NCI-H345 treated with DMSO at 0.1 percent for 48 hours (cell line): Measurements from ENCODE around the gene KY.
"Not testable (repeated sequence)": the region's sequence is repeated elsewhere in the genome, so short reads cannot be mapped to it uniquely, and the experiment has no call there.

Source experiments
- DNase-seq: peaks from one replicate; lab custom pipeline; 2025; ENCODE audit not compliant: unreplicated experiment; lab: John Stamatoyannopoulos, UW

Gene KY

DNA sequence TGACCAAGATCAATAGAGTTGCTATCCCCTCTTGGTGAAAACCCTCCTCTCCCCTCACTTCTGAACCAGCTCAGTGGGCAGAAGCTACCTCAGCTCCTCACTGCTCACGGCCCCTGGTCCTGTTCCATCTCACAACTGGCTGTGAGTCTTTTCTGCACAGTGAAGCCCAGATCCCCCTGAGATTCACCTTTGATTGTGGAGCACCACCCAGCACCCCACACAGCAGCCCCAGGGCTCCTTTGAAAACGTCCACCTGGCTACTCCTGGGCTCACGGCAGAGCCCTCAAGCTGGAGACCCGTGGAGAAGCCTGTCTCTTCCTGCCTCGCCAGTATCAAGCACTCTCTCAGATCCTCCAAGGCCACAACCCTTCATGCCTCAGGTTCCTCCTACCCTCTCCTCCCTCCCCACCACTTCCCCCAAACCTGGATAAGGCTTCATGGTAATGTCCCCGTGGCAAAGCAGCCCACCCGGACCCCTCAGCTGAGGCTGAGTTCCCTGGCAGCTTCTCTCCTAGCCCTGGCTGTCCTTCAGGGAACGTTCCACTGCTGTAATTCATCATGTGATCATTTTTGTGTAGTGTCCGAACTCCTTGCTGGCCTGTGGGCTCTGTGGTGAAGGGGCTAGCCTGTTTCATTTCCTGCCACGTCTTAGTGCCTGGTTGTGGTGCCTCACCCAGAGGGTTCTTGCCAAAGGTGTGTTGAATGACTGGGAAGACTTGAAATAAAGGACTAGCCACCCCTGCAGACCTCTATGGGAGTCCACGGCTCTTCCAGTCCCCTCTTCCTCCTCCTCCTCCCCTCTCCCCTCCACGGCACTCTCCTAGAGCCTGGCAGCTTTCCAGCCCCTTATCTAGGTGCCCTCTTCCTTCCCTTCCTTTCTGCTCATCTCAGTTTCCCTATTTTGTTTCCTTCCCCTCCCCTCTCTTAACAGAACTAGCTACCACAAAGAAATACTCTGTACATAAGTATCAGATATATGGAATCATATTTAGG lies 44.5 kb downstream of the KY start:
- DNase-seq, result no peak

DNA sequence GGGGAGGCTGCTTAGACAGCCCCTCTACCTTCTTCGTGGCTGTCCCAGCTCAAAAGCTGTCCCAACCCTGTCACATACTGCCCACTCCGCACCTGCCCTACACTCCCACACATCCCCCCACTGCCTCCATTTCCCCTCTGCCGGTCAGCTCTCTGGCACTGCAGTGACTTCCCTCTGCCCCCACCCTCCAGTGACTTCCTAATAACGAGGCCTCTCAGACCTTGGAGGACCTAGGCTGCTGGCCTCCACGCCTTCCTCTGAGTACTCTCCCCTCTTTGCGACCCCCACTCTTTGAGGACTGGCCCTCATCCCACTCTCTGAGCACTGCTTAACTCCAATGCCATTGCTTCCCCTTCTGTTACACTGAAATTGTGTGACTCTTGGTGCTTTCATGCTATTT lies 45.3 kb downstream of the KY start:
- DNase-seq, result no peak

DNA sequence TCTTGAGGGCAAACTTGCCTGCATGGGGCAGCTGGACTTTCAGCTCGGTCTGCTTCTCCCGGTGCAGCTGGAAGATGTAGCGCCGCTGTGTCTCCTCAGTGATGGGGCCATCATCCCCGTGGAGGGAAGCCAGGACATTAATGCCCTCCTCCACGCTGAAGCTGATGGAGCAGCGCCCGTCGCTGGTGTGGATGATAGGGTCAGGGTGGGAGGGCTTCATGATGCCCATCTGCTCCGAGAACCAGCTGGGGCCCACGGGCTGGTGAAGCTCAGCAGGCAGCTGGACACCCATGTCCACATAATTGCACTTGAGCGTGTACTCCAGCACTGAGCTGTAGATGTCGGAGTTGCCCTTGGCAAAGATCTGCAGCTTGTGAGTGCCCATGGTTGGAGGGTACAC lies 46.9 kb downstream of the KY start:
- no peak for DNase-seq

DNA sequence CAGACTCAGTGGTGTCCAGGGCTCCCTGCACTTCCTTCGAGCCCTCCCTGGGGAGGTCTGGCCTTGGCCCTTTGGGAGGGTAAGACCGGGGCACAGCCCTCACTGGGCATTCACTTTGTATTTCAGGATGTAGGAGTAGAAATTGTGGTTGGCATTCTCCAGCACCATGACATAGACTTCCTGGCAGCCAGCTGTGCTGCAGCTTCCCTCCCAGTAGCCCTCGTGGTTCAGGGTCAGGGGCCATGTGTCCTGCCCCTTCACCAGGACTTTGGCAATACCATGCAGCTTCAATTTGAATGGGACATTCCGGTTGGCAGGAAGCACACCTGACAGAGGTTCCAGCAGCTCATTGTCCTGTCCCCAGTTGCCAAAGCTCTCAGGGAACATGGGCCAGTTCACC lies 47.3 kb downstream of the KY start:
- DNase-seq, result no peak

DNA sequence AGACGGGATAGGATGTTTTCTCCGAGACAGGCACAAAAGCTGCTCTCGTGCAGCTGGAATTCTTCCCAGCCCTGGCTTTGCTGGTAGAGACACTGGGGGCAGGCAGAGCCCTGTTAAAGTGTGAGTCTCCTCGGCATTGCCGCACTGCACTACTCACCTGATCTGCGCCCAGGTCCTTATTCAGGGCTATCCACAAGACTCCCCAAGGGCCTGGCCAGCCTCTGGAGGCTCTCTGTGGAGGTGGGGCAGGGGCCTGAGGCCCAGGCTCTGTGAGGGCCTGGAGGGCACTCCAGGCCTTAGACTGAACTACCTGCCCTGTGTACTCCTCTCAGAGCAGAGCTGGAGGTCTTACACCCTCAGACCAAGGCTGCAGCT lies 48.4 kb downstream of the KY start:
- no peak for DNase-seq

DNA sequence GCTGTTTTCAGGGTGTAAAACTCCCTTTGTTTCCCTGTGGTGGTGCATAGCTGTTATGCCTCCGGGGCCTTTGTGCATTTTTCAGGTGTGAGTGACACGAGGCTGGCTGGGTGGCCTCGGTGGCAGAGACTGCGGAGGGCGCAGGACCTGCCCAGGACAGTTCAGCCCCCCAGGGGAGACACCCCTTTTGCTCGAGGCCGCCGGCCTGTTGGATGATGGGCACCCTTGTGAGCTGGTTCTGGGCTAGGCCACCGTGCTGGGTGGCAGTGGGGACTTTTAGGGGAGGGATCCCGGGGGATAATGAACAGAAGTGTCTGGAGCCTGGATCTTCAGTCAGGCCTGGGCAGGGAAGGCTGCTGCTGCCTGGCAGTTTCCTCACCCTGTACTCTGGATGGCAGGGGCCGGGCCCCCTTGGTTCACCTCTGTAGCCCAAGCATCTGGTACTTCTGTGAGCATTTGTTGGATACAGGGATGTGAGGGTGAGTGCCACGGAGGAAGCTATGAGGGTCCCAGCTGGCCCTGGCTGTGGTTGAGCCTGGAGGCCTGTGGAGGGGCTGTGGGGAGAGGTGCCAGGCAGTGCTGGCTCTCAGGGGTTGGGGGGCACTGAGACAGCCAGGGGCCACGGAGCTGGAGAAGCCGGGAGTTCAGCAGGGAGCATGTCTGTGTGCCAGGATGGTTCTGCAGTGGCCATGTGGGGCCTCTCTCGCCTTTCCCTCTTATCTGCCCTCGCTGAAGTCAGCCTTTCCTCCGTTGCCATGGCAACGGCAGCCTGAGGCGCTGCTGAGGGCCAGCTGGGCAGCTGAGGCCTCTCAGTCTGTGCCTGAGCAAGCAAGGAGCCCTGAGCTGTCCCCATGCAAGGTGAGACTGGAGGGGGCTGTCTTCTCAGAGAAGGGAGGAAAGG lies 49.0 kb downstream of the KY start:
- no peak for DNase-seq

DNA sequence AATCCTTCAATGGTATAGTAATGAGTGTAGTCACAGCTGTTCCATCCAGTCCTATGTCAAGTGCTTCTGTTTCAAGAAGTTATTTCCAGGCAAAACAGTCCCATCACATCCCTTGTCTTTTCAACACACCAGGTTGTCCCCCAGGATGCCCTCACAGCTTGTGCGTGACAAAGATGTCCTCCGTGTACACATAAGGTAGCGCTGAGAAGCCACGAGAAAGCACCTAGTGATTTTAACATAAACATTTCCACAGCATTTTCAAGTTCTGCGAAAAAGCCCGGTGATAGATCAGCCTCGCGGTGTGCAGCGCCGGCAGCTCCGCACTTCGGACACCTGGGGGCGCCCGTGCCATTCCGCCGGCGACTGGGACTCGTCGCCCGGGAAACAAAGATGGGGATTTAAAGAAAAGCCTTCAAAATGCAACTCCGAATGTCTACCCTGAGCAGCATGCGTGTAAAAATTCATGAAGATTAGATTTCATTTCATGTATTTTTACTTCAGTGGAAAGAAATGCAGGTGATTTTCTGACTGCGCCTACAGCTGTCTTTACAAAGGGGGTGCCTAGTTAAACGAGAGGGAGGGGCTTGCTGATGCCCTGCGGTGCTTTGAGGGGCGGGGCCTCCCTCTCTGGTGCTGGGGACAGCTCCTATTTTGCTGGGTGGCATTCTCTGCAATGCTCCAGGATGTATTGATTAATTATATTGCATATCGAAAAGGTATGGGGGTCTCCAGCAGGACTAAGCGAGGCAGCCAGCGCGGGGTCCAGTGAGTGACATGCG lies 49.9 kb downstream of the KY start:
- peak; percentile 31 for DNase-seq

DNA sequence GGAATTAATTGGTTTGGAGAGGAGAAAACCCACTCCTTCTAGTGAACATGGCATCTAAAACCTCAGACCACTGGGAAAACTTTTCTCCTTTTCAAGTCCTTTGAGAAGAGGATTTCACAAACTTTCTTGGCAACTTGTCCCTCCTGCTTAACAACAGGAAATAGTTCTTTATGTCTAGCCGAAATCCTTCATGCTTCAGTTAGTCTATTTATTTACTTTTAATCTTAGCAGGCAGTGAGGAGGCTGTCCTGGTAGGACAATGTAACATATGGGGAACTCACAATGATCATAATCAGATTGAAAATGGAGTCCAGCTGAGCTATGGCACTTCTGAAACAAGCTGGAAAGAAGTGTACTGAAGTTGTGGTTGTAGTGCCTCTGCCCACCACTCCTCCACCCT lies 50.6 kb downstream of the KY start:
- no peak for DNase-seq

DNA sequence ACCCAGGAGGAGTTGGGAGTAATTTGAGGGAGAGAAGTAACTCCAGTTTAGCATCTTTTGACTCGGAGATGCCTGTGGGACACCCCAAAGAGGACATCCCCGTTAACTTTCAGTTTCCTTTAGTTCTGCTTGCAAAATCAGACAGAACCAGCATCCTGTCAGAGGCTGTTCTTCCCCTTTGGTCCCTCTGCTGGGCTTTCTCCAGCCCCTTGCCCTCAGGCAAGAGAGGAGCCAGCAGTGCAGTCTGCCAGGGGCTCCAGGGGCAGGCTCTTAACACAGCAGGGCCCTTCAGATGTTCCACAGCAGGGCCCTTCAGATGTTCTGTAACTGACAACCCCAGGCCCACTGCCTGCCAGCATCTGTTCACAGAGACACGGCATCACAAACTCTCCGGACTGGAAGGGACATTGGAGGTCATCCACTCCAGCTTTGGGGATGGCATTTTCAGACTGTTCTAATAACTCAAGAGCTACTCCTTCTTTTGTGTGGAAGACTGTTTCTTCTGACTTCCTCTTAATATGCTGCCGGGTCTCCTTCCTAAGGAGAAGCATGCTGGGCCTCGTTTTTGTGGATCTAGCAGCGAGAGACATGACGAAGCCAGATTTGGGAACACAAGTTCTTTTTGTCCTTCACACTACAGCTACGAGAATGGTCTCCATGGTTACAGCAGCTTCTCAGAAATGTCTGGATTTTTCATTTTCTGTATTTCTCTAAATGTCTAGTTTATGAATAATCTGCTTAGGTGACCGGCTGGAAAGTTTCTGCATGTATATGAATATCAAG lies 51.9 kb downstream of the KY start:
- DNase-seq, result no peak

DNA sequence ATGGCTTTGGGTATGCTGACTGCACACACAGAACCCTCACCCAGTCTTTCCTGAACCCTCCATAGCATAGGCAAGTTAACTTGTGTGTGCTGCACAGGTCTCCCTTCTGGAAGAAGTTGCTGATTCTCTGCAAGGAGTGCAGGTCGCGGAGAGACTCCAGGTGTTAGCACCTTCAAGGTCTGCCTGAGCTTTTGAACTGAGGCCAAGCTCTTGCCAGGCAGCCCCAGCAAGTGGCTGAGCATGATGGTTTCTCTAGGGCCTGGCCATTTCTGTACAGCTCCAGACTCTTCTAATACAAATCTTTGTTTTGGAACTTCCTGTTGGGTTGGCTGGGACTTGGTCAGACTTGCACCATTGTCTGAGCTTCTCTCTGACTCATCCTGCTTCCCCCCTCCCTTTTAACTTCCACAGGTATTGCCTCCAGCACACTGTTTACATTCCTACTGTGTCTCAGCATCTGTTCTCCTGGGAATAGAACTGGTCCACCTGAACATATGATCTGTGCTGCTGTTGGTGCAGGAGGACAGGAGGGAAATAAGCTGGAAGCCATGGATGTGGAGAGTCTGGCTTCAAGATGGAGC lies 53.3 kb downstream of the KY start:
- DNase-seq, result peak; percentile 16

DNA sequence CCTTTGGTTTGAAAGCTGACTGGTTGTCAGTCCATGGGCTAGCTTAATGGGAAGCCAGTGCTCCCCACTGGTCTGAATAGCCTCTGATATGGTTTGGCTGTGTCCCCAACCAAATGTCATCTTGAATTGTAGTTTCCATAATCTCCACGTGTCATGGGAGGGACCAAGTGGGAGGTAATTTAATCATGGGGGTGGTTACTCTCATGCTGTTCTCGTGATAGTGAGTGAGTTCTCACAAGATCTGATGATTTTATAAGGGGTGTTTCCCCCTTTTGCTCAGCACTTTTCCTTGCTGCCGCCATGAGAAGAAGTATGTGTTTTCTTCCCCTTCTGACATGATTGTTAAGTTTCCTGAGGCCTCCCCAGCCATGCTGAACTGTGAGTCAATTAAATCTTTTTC lies 55.8 kb downstream of the KY start:
- not testable (repeated sequence) for DNase-seq

DNA sequence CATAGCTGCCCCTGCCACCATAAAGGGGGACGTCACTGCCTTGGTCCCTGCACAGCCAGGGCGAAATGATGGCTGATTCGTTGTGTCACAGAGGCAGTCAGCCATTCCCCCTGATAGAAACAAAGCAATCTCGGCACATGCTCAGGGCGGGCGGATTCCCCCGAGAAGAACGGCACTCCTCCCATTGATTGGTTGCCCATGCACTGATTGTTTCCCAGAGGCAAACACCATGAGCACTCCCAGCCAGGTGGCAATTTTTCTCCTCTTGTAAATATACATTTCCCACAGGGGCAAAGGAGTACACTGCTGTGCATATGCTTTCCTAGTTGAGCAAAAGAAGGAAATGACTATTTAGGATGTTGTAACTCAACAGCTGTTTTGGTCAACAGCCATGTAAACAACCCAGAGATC lies 56.5 kb downstream of the KY start:
- peak; percentile 30 for DNase-seq

DNA sequence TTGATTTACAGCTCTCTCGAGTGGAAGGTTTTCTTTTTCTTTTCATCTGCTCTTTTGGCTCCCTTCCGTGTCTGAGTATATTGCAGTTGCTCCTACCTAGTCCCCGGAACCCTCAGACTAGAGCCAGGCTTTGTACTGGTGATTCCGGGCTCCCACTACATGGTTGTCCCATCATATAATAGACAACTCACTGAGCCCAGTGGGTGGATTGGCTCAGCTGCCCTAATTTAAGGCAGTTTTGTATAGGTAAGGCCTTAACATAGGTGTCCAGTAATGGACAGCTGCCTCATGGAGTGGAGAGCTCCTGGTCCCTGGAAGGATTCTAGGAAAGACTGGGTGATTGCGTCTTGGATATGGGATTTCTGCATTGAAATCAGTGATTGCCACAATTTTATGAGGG lies 58.0 kb downstream of the KY start:
- no peak for DNase-seq

DNA sequence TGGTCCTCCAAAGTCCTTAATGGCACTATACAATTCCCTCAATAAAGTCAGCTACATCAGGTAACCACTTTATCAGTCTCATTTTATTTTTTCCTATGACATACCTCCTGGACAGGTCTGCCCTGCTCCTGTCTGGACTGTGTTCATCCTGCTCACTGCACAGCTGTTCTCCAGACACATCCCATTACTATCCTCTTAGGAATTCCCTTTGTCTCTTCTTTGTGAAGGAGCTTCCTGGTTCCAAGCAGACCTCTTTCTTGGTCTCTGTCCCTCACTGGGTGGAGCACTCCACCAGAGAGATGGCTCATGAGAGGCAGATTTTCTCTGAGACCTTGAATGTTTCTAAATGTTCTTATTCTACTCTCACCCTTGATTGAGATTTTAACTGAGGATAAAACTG lies 60.1 kb downstream of the KY start:
- no peak for DNase-seq

DNA sequence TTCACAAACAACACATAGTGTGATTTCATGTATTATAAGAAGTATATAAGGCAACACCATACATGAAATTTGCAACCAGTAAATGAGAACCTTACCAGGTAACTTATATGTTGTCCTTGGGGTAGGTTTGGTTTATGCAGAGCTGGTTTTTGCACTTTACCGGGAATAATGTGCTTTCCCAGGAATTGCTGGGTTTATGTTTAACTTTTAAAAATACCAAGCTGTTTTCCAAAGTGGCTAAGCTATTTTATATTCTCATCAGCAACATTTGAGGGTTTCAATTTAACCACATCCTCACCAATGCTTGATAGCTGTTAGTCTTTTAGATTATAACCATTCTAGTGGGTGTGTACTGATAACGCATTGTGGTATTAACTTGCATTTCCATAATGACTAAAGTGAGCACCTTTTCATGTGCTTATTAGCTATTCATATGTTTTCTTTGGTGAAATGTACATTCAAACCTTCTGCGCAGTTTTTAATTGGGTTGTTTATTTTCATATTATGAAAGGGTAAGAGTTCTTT lies 71.6 kb downstream of the KY start:
- no peak for DNase-seq

DNA sequence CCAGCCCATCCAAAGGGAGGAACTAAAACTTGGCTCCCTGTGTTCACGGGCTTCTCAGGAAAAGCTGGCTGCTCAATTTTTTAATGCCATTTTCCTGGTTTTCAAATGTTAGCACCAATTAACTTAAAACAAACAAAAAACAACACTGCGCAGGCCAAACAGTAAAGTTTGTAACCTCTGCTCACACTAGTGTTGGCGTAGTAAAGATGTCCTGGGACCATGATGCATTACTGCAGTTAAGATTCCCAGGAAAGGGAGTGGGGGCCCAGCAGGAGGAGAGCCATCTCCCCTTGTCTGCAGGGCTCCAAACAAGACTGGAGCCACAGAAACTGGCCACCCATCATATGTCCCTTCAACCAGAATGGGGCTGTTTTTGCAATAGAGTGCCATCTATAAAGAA lies 74.0 kb downstream of the KY start:
- DNase-seq, result no peak

DNA sequence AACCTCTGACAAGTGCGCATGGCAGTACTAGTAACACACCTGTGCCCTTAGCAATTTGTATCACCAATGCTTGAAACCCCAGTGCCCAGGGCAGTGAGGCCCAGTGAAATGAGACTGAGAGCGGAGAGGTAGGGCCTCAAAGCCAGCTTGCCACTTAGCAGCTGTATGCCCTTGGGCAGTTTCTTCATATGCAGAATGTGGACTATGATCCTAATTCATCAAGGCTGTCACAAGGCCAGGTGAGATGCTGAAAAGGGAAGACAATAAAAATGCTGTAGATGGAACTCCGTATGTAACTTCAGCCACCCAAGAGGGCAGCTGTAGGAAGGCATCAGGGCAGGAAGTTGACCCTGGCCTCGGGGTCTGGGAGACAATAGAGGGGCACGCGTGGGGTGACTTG lies 74.4 kb downstream of the KY start:
- no peak for DNase-seq

DNA sequence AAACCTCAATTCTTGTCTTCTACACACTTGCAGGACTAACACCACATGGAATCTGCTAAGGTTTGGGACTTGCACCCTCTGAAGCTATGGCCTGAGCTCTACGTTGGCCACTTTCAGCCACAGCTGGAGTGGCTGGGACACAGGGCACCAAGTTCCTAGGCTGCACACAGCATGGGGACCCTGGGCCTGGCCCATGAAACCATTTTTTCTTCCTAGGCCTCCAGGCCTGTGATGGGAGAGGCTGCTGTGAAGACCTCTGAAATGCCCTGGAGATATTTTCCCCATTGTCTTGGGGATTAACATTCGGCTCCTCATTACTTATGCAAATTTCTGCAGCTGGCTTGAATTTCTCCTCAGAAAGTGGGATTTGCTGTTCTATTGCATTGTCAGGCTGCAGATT lies 80.9 kb downstream of the KY start:
- DNase-seq, result not testable (repeated sequence)

DNA sequence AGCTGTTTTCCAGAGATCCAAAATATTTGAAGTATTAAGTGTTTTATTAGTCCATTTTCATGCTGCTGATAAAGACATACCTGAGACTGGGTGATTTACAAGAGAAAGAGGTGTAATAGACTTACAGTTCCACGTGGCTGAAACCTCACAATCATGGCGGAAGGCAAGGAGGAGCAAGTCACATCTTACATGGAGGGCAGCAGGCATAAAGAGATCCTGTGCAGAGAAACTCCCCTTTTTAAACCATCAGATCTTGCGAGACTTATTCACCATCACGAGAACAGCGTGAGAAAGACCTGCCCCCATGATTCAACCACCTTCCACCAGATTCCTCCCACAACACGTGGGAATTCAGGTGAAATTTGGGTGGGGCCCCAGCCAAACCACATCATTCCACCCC lies 82.0 kb downstream of the KY start:
- no peak for DNase-seq

DNA sequence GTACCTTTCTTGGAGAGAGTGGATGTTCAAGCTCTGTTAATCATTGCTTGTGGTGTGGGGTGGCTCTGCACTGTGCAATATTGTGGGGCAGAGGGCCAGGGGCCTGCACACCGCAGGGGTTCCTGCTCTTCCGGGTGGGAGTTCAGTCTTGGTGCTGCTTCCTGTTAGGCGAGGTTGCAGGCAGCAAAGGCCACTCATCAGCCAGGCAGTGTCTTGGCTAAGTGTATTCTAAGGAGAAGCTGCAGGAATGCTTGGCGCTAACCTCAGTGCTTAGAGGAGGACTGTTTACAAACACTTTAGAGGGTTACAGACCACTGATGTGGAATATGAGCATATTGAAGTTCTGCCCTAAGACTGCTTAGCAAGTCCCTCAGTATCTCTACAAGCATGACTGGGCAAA lies 83.2 kb downstream of the KY start:
- no peak for DNase-seq
